GM12878 (cell line): ENCODE results near the gene KAZN. TPM values are rescaled to one million over a fixed set of nuclear protein-coding genes. Genes with fewer than 3 reads are reported as not detected.

Experiments used
- ATAC-seq: fragments of 200-7000 bp; cut with Tn5 transposase; 3 replicates; pipeline ENCODE4 v1.9.1; 2020; ENCODE audit warnings: mild to moderate bottlenecking, moderate library complexity
- BruUV-seq: library from RNA; stranded (reverse); fragments of 400-500 nt; replicated peaks from 2 replicates; lab custom pipeline; 2021; lab: Mats Ljungman, UMichigan
- CTCF ChIA-PET: fragments of 300-600 bp; sonication (Branson Sonifier 250); formaldehyde crosslinking; extraction: SDS; loops from one replicate; lab custom pipeline; 2021; ENCODE audit warnings: inconsistent platforms; lab: Yijun Ruan, JAX
- POLR2A ChIA-PET: fragments of 350-600 bp; formaldehyde crosslinking; extraction: SDS; loops from one replicate; lab custom pipeline; 2021; ENCODE audit warnings: inconsistent platforms; lab: Charles Lee
- RAD21 ChIA-PET: fragments of 300-600 bp; sonication (Branson Sonifier 250); formaldehyde crosslinking; loops from one replicate; lab custom pipeline; 2023; ENCODE audit warnings: antibody characterized with exemption; ENCODE audit not compliant: unreplicated experiment; lab: Charles Lee
- SMC1A ChIA-PET: fragments of 300-600 bp; sonication (Branson Sonifier 250); formaldehyde crosslinking; loops from one replicate; lab custom pipeline; 2023; ENCODE audit not compliant: unreplicated experiment, uncharacterized antibody; lab: Charles Lee
- DNase-seq: peaks from one replicate; pipeline ENCODE4 v3.0.0-alpha.2; 2011; ENCODE audit warnings: low read depth, low spot score
- FAIRE-seq: peaks from 3 replicates; lab custom pipeline; 2011; peaks lifted over from hg19 to GRCh38; lab: Jason Lieb, UNC
- H2AFZ ChIP-seq: 2 replicates; pipeline ENCODE4 v1.6.0; 2011; ENCODE audit warnings: low read depth, low read length, control low read depth; ENCODE audit not compliant: control insufficient read depth
- H3K27ac ChIP-seq: 2 replicates; pipeline ENCODE4 v1.5.1; 2011; ENCODE audit warnings: control low read depth; ENCODE audit not compliant: control insufficient read depth, insufficient read depth
- H3K27me3 ChIP-seq, 2 experiments: replicated peaks in 1 of 2; 2 replicates each; pipeline versions ENCODE4 v1.6.0 to v1.6.1; 2011; ENCODE audit warnings: low read length in 1 of 2; ENCODE audit not compliant: control insufficient read depth in 2 of 2, insufficient read depth in 2 of 2
- H3K36me3 ChIP-seq, 2 experiments: 2 replicates each; pipeline ENCODE4 v1.5.1; 2011; ENCODE audit warnings: low read length in 1 of 2; ENCODE audit not compliant: control insufficient read depth in 2 of 2, insufficient read depth in 2 of 2
- H3K4me1 ChIP-seq: 2 replicates; pipeline ENCODE4 v1.6.1; 2011; ENCODE audit warnings: mild to moderate bottlenecking, low read length, moderate library complexity, mixed read lengths; ENCODE audit not compliant: control insufficient read depth, insufficient read depth
- H3K4me2 ChIP-seq: 2 replicates; pipeline ENCODE4 v1.6.0; 2011; ENCODE audit warnings: control low read depth; ENCODE audit not compliant: control insufficient read depth, insufficient read depth
- H3K4me3 ChIP-seq: fragments of 200-600 bp; sonication (generic); 2 replicates; pipeline ENCODE4 v1.5.1; 2016
- H3K79me2 ChIP-seq: 2 replicates; pipeline ENCODE4 v1.6.0; 2011; ENCODE audit warnings: low read length; ENCODE audit not compliant: control insufficient read depth, insufficient read depth
- H3K9ac ChIP-seq: 2 replicates; pipeline ENCODE4 v1.8.0; 2011; ENCODE audit warnings: low read length, control low read depth, mixed read lengths; ENCODE audit not compliant: control insufficient read depth, insufficient read depth
- H3K9me3 ChIP-seq: replicated peaks from 3 replicates; pipeline ENCODE4 v1.5.1; 2011; ENCODE audit warnings: mild to moderate bottlenecking, low read length; ENCODE audit not compliant: control insufficient read depth, insufficient read depth
- H4K20me1 ChIP-seq: 2 replicates; pipeline ENCODE4 v1.6.0; 2011; ENCODE audit not compliant: control insufficient read depth, insufficient read depth
- ATF3 ChIP-seq: IDR thresholded peaks from 2 replicates; pipeline ENCODE4 v1.6.1; 2011; ENCODE audit warnings: low read depth, mild to moderate bottlenecking, low read length, moderate library complexity, borderline replicate concordance; ENCODE audit errors: extremely low read depth
- CEBPB ChIP-seq, 2 experiments: fragments of 150-350 bp in 1 of 2; IDR thresholded peaks; 2 replicates each; pipeline ENCODE4 v1.6.1; 2012 to 2014; ENCODE audit warnings: low read depth in 2 of 2, low read length in 2 of 2, borderline replicate concordance in 1 of 2, inconsistent platforms in 1 of 2
- ELK1 ChIP-seq: IDR thresholded peaks from 2 replicates; pipeline ENCODE4 v1.6.1; 2012; ENCODE audit warnings: low read depth, low read length, improper control_type of control experiment
- HCFC1 ChIP-seq: fragments of 150-350 bp; IDR thresholded peaks from 2 replicates; pipeline ENCODE4 v1.6.1; 2014; ENCODE audit warnings: low read length
- LARP7 ChIP-seq: fragments of 450-650 bp; IDR thresholded peaks from 2 replicates; pipeline ENCODE4 v1.6.1; 2017; ENCODE audit warnings: mild to moderate bottlenecking
- NKRF ChIP-seq: fragments of 450-650 bp; conservative IDR thresholded peaks from 2 replicates; pipeline ENCODE4 v1.6.1; 2017; ENCODE audit warnings: mild to moderate bottlenecking, moderate library complexity
- PKNOX1 ChIP-seq: fragments of 450-650 bp; IDR thresholded peaks from 2 replicates; pipeline ENCODE4 v1.6.1; 2016; ENCODE audit warnings: mild to moderate bottlenecking
- RFX5 ChIP-seq: IDR thresholded peaks from 2 replicates; pipeline ENCODE4 v1.6.1; 2011; ENCODE audit warnings: low read depth, low read length, improper control_type of control experiment
- SIN3A ChIP-seq: IDR thresholded peaks from 2 replicates; pipeline ENCODE4 v1.6.1; 2012; ENCODE audit warnings: low read depth, low read length, improper control_type of control experiment
- SREBF2 ChIP-seq: IDR thresholded peaks from 2 replicates; pipeline ENCODE4 v1.6.1; 2012; ENCODE audit warnings: mild to moderate bottlenecking, low read length
- TARDBP ChIP-seq: IDR thresholded peaks from 2 replicates; pipeline ENCODE4 v1.6.1; 2016; ENCODE audit warnings: borderline replicate concordance
- ZSCAN29 ChIP-seq: fragments of 450-650 bp; IDR thresholded peaks from 2 replicates; pipeline ENCODE4 v1.6.1; 2017; ENCODE audit warnings: mild to moderate bottlenecking, moderate library complexity
- WGBS: methylation state at CpG from one replicate; pipeline ENCODE4 v1.1.6; 2016; ENCODE audit warnings: low lambda C conversion rate; ENCODE audit not compliant: insufficient replicate concordance, insufficient coverage; ENCODE audit errors: missing lambda C conversion rate; 5-methylcytosine and 5-hydroxymethylcytosine counted together
- in situ Hi-C: fragments of 300-500 bp; cut with MboI; formaldehyde crosslinking; loops from 9 replicates; pipeline ENCODE4 v1.14.3; 2018; ENCODE audit warnings: mixed read lengths
- intact Hi-C: fragments of 100-400 bp; cut with micrococcal nuclease; formaldehyde crosslinking; loops from one replicate; pipeline ENCODE4 v1.14.2; 2022; ENCODE audit not compliant: unreplicated experiment
- polyA plus RNA-seq, 11 experiments: library from polyadenylated mRNA; depleted of rRNA in 4 of 11; unstranded in 6 of 11; stranded (reverse) in 5 of 11; fragments of >200 nt; fragmentation: Nextera tagmentation in 4 of 11; fragmentation: Illumina TruSeq in 1 of 11; extraction: Ambion mirVana in 4 of 11; extraction: Trizol in 1 of 11; gene quantifications; 1 replicate in 1 of 11; 2 replicates in 10 of 11; pipeline versions ENCODE4 v1.2.1 to v1.2.3, GENCODE V29; 2011 to 2016; ENCODE audit warnings: inconsistent platforms in 2 of 11, missing spikeins in 2 of 11, low read depth in 1 of 11
- total RNA-seq, 4 experiments: library from RNA; depleted of rRNA in 3 of 4; stranded (reverse); fragments of >200 nt in 3 of 4; fragmentation: Illumina TruSeq in 1 of 4; extraction: Trizol in 1 of 4; gene quantifications; 2 replicates each; pipeline versions ENCODE4 v1.2.1 to v1.2.3, GENCODE V29; 2013 to 2021

KAZN gene
- total and polyA plus RNA-seq, 10 of the 15 experiments (the other 5 are each of a cell fraction or from before 2014, with no cell fraction given): 0.72 to 4.0 (median 1.2) TPM

GRCh38 chr1:15022048-15022447, 423.6 kb downstream of the KAZN start:
- POLR2A ChIA-PET: no interaction called here
- H3K4me1 ChIP-seq: no peaks in the 10 kb centered on the region
- no peak overlapping the region for H2AFZ ChIP-seq
- no peak overlapping the region for H3K4me3 ChIP-seq
- RAD21 ChIA-PET: no interaction called here
- in situ Hi-C loops: no loop called here
- H3K79me2 ChIP-seq: no peaks in the 10 kb centered on the region
- H4K20me1 ChIP-seq: no peaks in the 10 kb centered on the region
- CTCF ChIA-PET: no interaction called here
- H3K4me2 ChIP-seq: no peak overlapping the region
- ATAC-seq (no peak), FAIRE-seq (no peak), DNase-seq (no peak)
- intact Hi-C loops: no loop called here
- SMC1A ChIA-PET: no interaction called here
- WGBS: 41% methylated on average over 10 of the region's 10 CpGs
- no peaks in the 10 kb centered on the region for H3K9me3 ChIP-seq
- H3K27me3 ChIP-seq: no peaks in the 10 kb centered on the region
- H3K36me3 ChIP-seq: no peaks in the 10 kb centered on the region
- BruUV-seq: no TSS peak
- no peak for TF ChIP-seq PKNOX1
- no peak for TF ChIP-seq CEBPB (IDR thresholded peaks at IDR 0.05; ENCODE audit: borderline replicate concordance in 1 of 2, low read depth in 2 of 2, low read length in 2 of 2)
- no peak for TF ChIP-seq ZSCAN29
- no peak for TF ChIP-seq RFX5
- TF ChIP-seq HCFC1: no peak
- no peak overlapping the region for H3K27ac ChIP-seq
- H3K9ac ChIP-seq: no peak overlapping the region

- H3K4me1 ChIP-seq: no peaks in the 10 kb centered on the region
- SMC1A ChIA-PET: no interaction called here
- H3K27ac ChIP-seq: no peak overlapping the region
- ATAC-seq (no peak), FAIRE-seq (no peak), DNase-seq (no peak)
- H3K36me3 ChIP-seq: no peaks in the 10 kb centered on the region
- no peaks in the 10 kb centered on the region for H3K79me2 ChIP-seq
- H3K4me2 ChIP-seq: no peak overlapping the region
- in situ Hi-C loops: no loop called here
- BruUV-seq: no TSS peak
- no peak overlapping the region for H2AFZ ChIP-seq
- WGBS: 4% methylated on average over 5 of the region's 5 CpGs
- POLR2A ChIA-PET: interaction anchor here (0.6 kb wide), 1 partner anchor 187 kb away, joined by 3 read pairs; no protein-coding TSS in a partner anchor
- TF ChIP-seq SIN3A (no peak), LARP7 (no peak), TARDBP (no peak), ATF3 (no peak), ZSCAN29 (no peak), ELK1 (no peak), NKRF (no peak), SREBF2 (no peak)
- TF ChIP-seq, all 136 proteins: peak for 0
- intact Hi-C loops: no loop called here
- Histone ChIP-seq H3K9ac (no peak overlapping the region), H3K27me3 (no peaks in the 10 kb centered on the region), H3K9me3 (no peaks in the 10 kb centered on the region), H4K20me1 (no peaks in the 10 kb centered on the region), H3K4me3 (no peak overlapping the region)
- CTCF ChIA-PET: no interaction called here
- RAD21 ChIA-PET: interaction anchor here (0.9 kb wide), 1 partner anchor 244 kb away, joined by 5 read pairs; no protein-coding TSS in a partner anchor
Observed at GRCh38 chr1:15023205-15023604, 424.7 kb downstream of the KAZN start.
